Breast epithelium (tissue), 4 donors: ENCODE data around the gene RPL12. TPM values are rescaled to one million over a fixed set of nuclear protein-coding genes. Genes with fewer than 3 reads are reported as not detected.
A peak's percentile ranks its signal among the peaks of the same experiment; 100 is the strongest.

Source experiments
- DNase-seq, 2 donors: peaks; one replicate each; pipeline ENCODE4 v3.0.0-alpha.2; 2019; ENCODE audit warnings: low spot score in 2 of 2
- H3K27ac ChIP-seq, 2 donors: fragments of 200-600 bp; sonication (generic) in 1 of 2; one replicate each; pipeline ENCODE4 v1.5.1; 2016 to 2019; ENCODE audit warnings: mild to moderate bottlenecking in 1 of 2
- H3K27me3 ChIP-seq, 2 donors: fragments of 200-600 bp; sonication (generic) in 1 of 2; one replicate each; pipeline versions ENCODE4 v1.5.1 to v1.6.0; 2017 to 2019; ENCODE audit warnings: control low read depth in 1 of 2, mild to moderate bottlenecking in 1 of 2
- H3K36me3 ChIP-seq: fragments of 200-600 bp; one replicate; pipeline ENCODE4 v1.5.1; 2019
- H3K4me1 ChIP-seq, 2 donors: fragments of 200-600 bp; sonication (generic); one replicate each; pipeline ENCODE4 v1.5.1; 2016 to 2019; ENCODE audit warnings: control low read depth in 1 of 2
- H3K4me3 ChIP-seq, 3 donors: fragments of 200-600 bp; sonication (generic); 1 replicate in 2 of 3; 2 replicates in 1 of 3; pipeline ENCODE4 v1.5.1; 2016 to 2019; ENCODE audit warnings: mild to moderate bottlenecking in 3 of 3, moderate library complexity in 2 of 3
- H3K9me3 ChIP-seq, 2 donors: fragments of 200-600 bp; sonication (generic) in 1 of 2; one replicate each; pipeline ENCODE4 v1.5.1; 2016 to 2019; ENCODE audit warnings: control low read depth in 1 of 2
- POLR2A ChIP-seq: fragments of 450-650 bp; IDR thresholded peaks from one replicate; pipeline ENCODE4 v1.6.1; 2016; ENCODE audit warnings: antibody characterized with exemption, mild to moderate bottlenecking, moderate library complexity
- POLR2AphosphoS5 ChIP-seq, 3 donors: sonication (generic); formaldehyde crosslinking; IDR thresholded peaks; one replicate each; pipeline ENCODE4 v1.6.1; 2017; ENCODE audit warnings: antibody characterized with exemption in 3 of 3
- intact Hi-C: fragments of 100-400 bp; cut with DNase I; formaldehyde crosslinking; loops from one replicate; pipeline ENCODE4 v1.15.1; 2023; ENCODE audit warnings: low total_unique reads
- total RNA-seq, 3 donors: library from RNA; depleted of rRNA; stranded (reverse); fragments of >200 nt; gene quantifications; one replicate each; pipeline ENCODE4 v1.1.0, GENCODE V29; 2016
- TF ChIP-seq, protein P1 (sequence below), 3 donors: fragments of 450-650 bp; IDR thresholded peaks; one replicate each; pipeline ENCODE4 v1.5.1; 2016 to 2017; ENCODE audit warnings: antibody characterized with exemption in 3 of 3, mild to moderate bottlenecking in 3 of 3, moderate library complexity in 3 of 3

Gene RPL12
- total RNA-seq, 3 donors from 2014 or later: 2,790 to 3,232 (median 3,032) TPM

DNA sequence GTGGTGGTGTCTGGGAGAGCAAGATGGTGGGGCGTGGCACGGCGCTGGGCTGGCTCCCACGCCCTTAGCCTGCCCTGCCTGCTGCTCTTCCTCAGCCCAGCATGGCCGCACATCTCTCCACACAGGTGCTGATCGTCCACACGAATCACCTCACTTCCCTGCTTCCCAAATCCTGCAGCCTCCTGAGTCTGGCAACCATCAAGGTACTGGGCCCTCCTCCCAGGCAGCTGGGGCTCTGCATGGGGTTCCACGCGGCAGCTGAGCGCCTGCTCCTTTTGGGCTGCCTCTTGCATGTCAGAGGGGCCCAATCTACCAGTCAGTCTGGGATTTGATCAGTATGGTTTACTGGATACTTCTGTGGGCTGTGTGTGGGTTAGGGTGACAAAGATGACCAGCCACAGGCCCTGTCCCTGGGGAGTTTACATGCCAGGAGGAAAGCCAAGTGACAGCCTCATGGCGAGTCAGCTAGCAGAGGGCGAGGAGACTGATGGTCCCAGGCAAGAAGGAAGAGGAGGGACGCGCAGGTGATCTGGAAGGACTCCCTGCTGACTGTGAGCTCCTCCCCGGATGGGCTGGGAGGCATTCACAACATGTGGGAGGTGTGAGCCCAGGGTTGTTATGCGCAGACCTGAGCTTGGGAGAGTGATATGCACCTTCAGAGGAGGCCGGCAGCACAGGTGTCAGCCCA is 6.1 kb upstream of the RPL12 start:
- no peak for DNase-seq
- peaks cover 0 to 5% of the 10 kb centered on the region in 2 donors for H3K4me1 ChIP-seq
- no peak for TF ChIP-seq POLR2A
- TF ChIP-seq, protein P1, sequence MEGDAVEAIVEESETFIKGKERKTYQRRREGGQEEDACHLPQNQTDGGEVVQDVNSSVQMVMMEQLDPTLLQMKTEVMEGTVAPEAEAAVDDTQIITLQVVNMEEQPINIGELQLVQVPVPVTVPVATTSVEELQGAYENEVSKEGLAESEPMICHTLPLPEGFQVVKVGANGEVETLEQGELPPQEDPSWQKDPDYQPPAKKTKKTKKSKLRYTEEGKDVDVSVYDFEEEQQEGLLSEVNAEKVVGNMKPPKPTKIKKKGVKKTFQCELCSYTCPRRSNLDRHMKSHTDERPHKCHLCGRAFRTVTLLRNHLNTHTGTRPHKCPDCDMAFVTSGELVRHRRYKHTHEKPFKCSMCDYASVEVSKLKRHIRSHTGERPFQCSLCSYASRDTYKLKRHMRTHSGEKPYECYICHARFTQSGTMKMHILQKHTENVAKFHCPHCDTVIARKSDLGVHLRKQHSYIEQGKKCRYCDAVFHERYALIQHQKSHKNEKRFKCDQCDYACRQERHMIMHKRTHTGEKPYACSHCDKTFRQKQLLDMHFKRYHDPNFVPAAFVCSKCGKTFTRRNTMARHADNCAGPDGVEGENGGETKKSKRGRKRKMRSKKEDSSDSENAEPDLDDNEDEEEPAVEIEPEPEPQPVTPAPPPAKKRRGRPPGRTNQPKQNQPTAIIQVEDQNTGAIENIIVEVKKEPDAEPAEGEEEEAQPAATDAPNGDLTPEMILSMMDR (IDR thresholded peaks at IDR 0.05): no peak
- no peak for TF ChIP-seq POLR2AphosphoS5 (IDR thresholded peaks at IDR 0.05)
- peaks cover 7% of the 10 kb centered on the region for H3K36me3 ChIP-seq
- intact Hi-C loops: loop anchor here (5.0 to 10.0 kb wide), 2 partner anchors 63 to 840 kb away; partner anchors contain the start of gene SLC2A8
- no peaks in the 10 kb centered on the region for H3K27me3 ChIP-seq
- no peak overlapping the region for H3K4me3 ChIP-seq
- H3K27ac ChIP-seq: no peak overlapping the region
- no peaks in the 10 kb centered on the region for H3K9me3 ChIP-seq

DNA sequence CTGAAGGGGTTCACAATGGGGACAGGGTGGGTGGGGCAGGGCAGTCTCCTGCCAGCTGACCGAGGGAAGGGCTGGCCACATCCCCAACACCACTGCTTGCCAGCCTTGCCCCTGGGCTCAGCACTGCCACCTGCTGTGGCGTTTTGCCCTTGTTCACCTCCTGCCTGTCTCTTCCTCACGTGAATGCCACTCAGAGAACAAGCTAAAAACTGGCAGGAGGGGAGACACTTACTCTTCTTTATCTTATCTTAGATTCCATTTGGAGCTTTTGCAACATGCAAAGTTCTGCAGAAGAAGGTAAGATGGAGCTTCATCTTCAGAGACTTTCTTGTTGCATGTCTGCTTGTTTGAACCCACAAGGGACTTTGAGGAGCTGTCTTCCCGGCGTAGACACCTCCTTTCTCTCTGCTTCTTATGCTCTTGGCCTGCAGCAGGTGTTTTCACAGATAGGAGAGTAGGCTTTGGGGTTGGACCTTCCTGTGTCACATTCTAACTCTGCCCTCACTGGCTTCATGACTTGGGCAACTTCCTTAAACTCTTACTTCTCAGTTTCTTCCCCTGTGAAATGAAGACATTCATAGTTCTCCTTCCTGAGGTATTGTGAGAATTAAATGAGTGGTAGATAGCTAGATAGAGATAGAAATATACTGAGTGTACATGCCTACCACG is 4.3 kb upstream of the RPL12 start:
- H3K27ac ChIP-seq: no peak overlapping the region

DNA sequence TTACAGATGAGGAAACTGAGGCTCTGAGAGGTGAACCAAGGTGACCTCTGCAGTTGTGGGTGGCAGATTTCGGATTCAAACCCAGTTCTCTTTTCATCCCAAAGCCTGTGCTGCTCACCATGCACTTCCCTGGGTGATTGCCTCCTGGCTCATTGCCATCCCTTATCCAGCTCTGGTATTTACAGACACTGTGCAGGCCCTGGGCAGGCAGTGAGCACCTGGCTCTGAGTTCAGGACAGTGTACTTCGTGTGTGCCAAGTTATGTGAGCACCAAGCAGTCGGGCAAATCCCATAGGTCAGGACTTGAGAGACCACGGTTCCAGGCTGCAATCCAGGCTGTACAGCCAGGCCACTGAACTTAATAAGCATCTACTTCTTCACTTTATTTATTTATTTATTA is 1.5 kb upstream of the RPL12 start:
- TF ChIP-seq POLR2A (no peak), POLR2AphosphoS5 (IDR thresholded peaks at IDR 0.05) (no peak)
- TF ChIP-seq, protein P1 (IDR thresholded peaks at IDR 0.05): no peak
- intact Hi-C loops: loop anchor here (10.0 kb wide), 1 partner anchor 58 kb away; the partner anchor contains the start of gene SLC2A8
- peak; percentile 44 to 61 for DNase-seq
- H3K27ac ChIP-seq: peak overlapping the region; percentile 96 to 97
- no peaks in the 10 kb centered on the region for H3K9me3 ChIP-seq
- H3K4me3 ChIP-seq: peak overlapping the region in 2 of 3 donors; percentile 81 to 90
- peaks cover 0 to 5% of the 10 kb centered on the region in 2 donors for H3K4me1 ChIP-seq
- H3K36me3 ChIP-seq: no peaks in the 10 kb centered on the region
- H3K27me3 ChIP-seq: no peaks in the 10 kb centered on the region

More for the DNA sequence above, 4.3 kb upstream of the RPL12 start:
- Histone ChIP-seq H3K27me3 (no peaks in the 10 kb centered on the region), H3K4me3 (no peak overlapping the region), H3K36me3 (no peaks in the 10 kb centered on the region), H3K9me3 (no peaks in the 10 kb centered on the region), H3K4me1 (peaks cover 0 to 5% of the 10 kb centered on the region in 2 donors)
- intact Hi-C loops: loop anchor here (5.0 to 10.0 kb wide), 2 partner anchors 61 to 838 kb away; partner anchors contain the start of gene SLC2A8
- no peak for DNase-seq
- TF ChIP-seq POLR2A (no peak), POLR2AphosphoS5 (IDR thresholded peaks at IDR 0.05) (no peak)
- TF ChIP-seq, protein P1 (IDR thresholded peaks at IDR 0.05): no peak

DNA sequence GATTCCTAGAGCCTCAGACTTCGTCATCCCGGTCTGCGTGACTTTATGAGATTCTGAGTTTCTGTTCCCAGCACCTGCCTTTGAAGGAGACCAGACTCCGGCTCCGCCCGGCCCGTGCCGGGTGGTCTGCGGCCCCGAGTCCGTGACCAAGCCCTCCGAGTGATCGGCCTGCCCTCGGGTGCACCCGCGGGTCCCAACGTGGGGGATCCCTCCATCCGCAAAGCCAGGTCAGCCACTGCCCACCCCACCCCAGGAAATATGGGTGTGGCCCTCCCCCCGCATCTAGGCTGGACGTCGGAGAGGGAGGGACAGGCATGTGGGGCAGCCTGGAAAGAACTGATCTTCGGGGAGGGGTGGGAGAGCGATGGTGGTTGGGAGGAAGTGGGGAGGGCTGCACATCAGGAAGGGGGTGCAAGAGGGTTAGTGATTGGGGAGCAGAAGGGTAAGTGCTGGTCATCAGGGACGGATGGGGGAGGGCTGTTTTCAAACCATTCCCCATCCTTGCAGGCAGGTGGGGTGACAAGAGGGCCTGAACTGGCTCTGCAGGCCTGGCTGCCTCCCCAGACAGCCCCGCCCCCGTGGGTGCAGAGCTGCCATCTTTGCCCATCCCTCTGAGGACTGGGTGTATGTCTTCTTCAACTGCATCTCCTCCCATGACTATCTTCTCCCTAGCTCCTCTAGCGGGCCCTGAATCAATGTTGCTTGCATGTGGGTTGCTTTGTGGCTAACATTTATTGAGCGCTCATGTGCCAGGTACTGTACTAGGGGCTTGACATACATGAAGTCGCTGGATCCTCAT is 851 bp upstream of the RPL12 start:
- Histone ChIP-seq H3K27me3 (no peaks in the 10 kb centered on the region), H3K36me3 (peaks cover 4% of the 10 kb centered on the region), H3K9me3 (no peaks in the 10 kb centered on the region), H3K27ac (peak overlapping the region; percentile 96 to 97), H3K4me3 (peak overlapping the region; percentile 81 to 90 (median 88)), H3K4me1 (peaks cover 0 to 5% of the 10 kb centered on the region in 2 donors)
- TF ChIP-seq POLR2AphosphoS5 (IDR thresholded peaks at IDR 0.05): no peak
- TF ChIP-seq, protein P1 (IDR thresholded peaks at IDR 0.05): no peak
- TF ChIP-seq POLR2A: no peak
- intact Hi-C loops: loop anchor here (10.0 kb wide), 1 partner anchor 57 kb away; the partner anchor contains the start of gene SLC2A8
- DNase-seq: peak; percentile 58 to 63
